H1 (cell line): ENCODE data around the gene CGNL1. TPM values are rescaled to one million over a fixed set of nuclear protein-coding genes. Genes with fewer than 3 reads are reported as not detected.

ENCODE experiments used
- CTCF ChIA-PET: fragments of 300-600 bp; sonication (Branson Sonifier 250); formaldehyde crosslinking; loops from one replicate; lab custom pipeline; 2021; ENCODE audit not compliant: partially characterized antibody; lab: Charles Lee
- POLR2A ChIA-PET: fragments of 300-600 bp; sonication (Branson Sonifier 250); formaldehyde crosslinking; loops from one replicate; lab custom pipeline; 2021; ENCODE audit warnings: inconsistent platforms; ENCODE audit not compliant: partially characterized antibody; lab: Charles Lee
- DNase-seq, 2 experiments: peaks; one replicate each; pipeline versions ENCODE4 v3.0.0 to v3.0.0-alpha.2; 2010 to 2022; ENCODE audit warnings: low spot score in 2 of 2, low read depth in 1 of 2, mixed read lengths in 1 of 2
- FAIRE-seq: peaks from 2 replicates; lab custom pipeline; 2011; peaks lifted over from hg19 to GRCh38; lab: Jason Lieb, UNC
- H2AFZ ChIP-seq: 2 replicates; pipeline ENCODE4 v1.8.1; 2012; ENCODE audit warnings: low read length, inconsistent platforms
- H2AK5ac ChIP-seq: 2 replicates; pipeline ENCODE4 v1.6.1; 2013; ENCODE audit warnings: low read depth, low read length
- H2BK120ac ChIP-seq: replicated peaks from 2 replicates; pipeline ENCODE3; 2013; ENCODE audit warnings: low read depth, low read length, inconsistent platforms
- H2BK12ac ChIP-seq: 2 replicates; pipeline ENCODE4 v1.6.1; 2013; ENCODE audit warnings: low read depth, low read length
- H2BK15ac ChIP-seq: 2 replicates; pipeline ENCODE4 v1.6.1; 2013; ENCODE audit warnings: low read length
- H2BK20ac ChIP-seq: 2 replicates; pipeline ENCODE4 v1.6.1; 2013; ENCODE audit warnings: low read length
- H2BK5ac ChIP-seq: 2 replicates; pipeline ENCODE4 v1.6.1; 2013; ENCODE audit warnings: low read depth, low read length
- H3K14ac ChIP-seq: 2 replicates; pipeline ENCODE4 v1.6.1; 2013; ENCODE audit warnings: inconsistent platforms; ENCODE audit not compliant: insufficient read length
- H3K18ac ChIP-seq: 2 replicates; pipeline ENCODE4 v1.6.1; 2013; ENCODE audit warnings: low read length; ENCODE audit errors: extremely low read depth
- H3K23ac ChIP-seq: 2 replicates; pipeline ENCODE4 v1.6.1; 2013; ENCODE audit warnings: inconsistent platforms; ENCODE audit not compliant: insufficient read length
- H3K23me2 ChIP-seq: 2 replicates; pipeline ENCODE4 v1.6.1; 2013; ENCODE audit warnings: low read depth, low read length
- H3K27ac ChIP-seq: 2 replicates; pipeline ENCODE4 v1.6.1; 2011; ENCODE audit warnings: low read depth, low read length, inconsistent platforms
- H3K27me3 ChIP-seq, 4 experiments: replicated peaks in 1 of 4; 1 replicate in 1 of 4; 2 replicates in 3 of 4; pipeline versions ENCODE4 v1.6.1 to v1.8.1; 2011 to 2013; ENCODE audit warnings: low read length in 3 of 4, mild to moderate bottlenecking in 3 of 4, inconsistent platforms in 2 of 4, mixed read lengths in 2 of 4, moderate library complexity in 1 of 4; ENCODE audit not compliant: control insufficient read depth in 3 of 4, insufficient read depth in 3 of 4; ENCODE audit errors: extremely low read depth in 1 of 4
- H3K36me3 ChIP-seq, 4 experiments: 2 replicates each; pipeline versions ENCODE4 v1.6.1 to v1.8.1; 2011 to 2013; ENCODE audit warnings: mild to moderate bottlenecking in 4 of 4, low read length in 3 of 4, moderate library complexity in 2 of 4, control low read depth in 1 of 4, inconsistent platforms in 1 of 4; ENCODE audit not compliant: insufficient read depth in 4 of 4, control insufficient read depth in 2 of 4
- H3K4ac ChIP-seq: replicated peaks from 2 replicates; pipeline ENCODE3; 2013; ENCODE audit warnings: low read length, low read depth, mixed read lengths, inconsistent platforms; ENCODE audit not compliant: insufficient read length
- H3K4me1 ChIP-seq, 4 experiments: replicated peaks in 1 of 4; 1 replicate in 1 of 4; 2 replicates in 3 of 4; pipeline versions ENCODE4 v1.6.1 to v1.8.1; 2011 to 2013; ENCODE audit warnings: low read length in 3 of 4, inconsistent platforms in 2 of 4, mixed read lengths in 1 of 4; ENCODE audit not compliant: insufficient read depth in 4 of 4, control insufficient read depth in 3 of 4
- H3K4me2 ChIP-seq, 2 experiments: 2 replicates each; pipeline versions ENCODE4 v1.6.1 to v1.8.1; 2011 to 2013; ENCODE audit warnings: low read depth in 2 of 2, low read length in 2 of 2, control low read depth in 1 of 2, inconsistent platforms in 1 of 2, mild to moderate bottlenecking in 1 of 2; ENCODE audit not compliant: insufficient read depth in 1 of 2
- H3K4me3 ChIP-seq, 4 experiments: fragments of 200-600, 300-600 bp in 1 of 4; sonication (generic), shearing (Covaris generic), sonication (Bioruptor Twin) in 1 of 4; 2 replicates each; pipeline versions ENCODE4 v1.5.1 to v1.8.1; 2011 to 2016; ENCODE audit warnings: low read length in 4 of 4, low read depth in 3 of 4, control low read depth in 2 of 4, inconsistent platforms in 2 of 4, mild to moderate bottlenecking in 2 of 4, mixed read lengths in 1 of 4, moderate library complexity in 1 of 4; ENCODE audit not compliant: insufficient read depth in 2 of 4; ENCODE audit errors: extremely low read depth in 1 of 4
- H3K56ac ChIP-seq: replicated peaks from 2 replicates; pipeline ENCODE3; 2013; ENCODE audit warnings: low read depth, mild to moderate bottlenecking, mixed read lengths, low read length, inconsistent platforms; ENCODE audit not compliant: insufficient read length
- H3K79me1 ChIP-seq: 2 replicates; pipeline ENCODE4 v1.6.1; 2013; ENCODE audit warnings: low read depth, low read length, control low read depth
- H3K79me2 ChIP-seq, 2 experiments: 2 replicates each; pipeline versions ENCODE4 v1.6.1 to v1.8.1; 2012 to 2013; ENCODE audit warnings: low read length in 2 of 2, mild to moderate bottlenecking in 2 of 2, inconsistent platforms in 1 of 2; ENCODE audit not compliant: insufficient read depth in 2 of 2, control insufficient read depth in 1 of 2
- H3K9ac ChIP-seq, 4 experiments: replicated peaks in 1 of 4; 1 replicate in 1 of 4; 2 replicates in 3 of 4; pipeline versions ENCODE4 v1.6.1 to v1.8.1; 2011 to 2013; ENCODE audit warnings: low read depth in 3 of 4, low read length in 3 of 4, control low read depth in 2 of 4, mild to moderate bottlenecking in 2 of 4, moderate library complexity in 2 of 4, inconsistent platforms in 1 of 4; ENCODE audit errors: extremely low read depth in 1 of 4
- H3K9me3 ChIP-seq, 2 experiments: 2 replicates each; pipeline versions ENCODE4 v1.6.1 to v1.8.1; 2012 to 2013; ENCODE audit warnings: mild to moderate bottlenecking in 2 of 2, moderate library complexity in 2 of 2, control low read depth in 1 of 2, inconsistent platforms in 1 of 2, low read depth in 1 of 2, low read length in 1 of 2, mixed read lengths in 1 of 2; ENCODE audit not compliant: insufficient read depth in 2 of 2
- H4K20me1 ChIP-seq, 2 experiments: replicated peaks in 1 of 2; 2 replicates each; pipeline versions ENCODE3 to v1.8.1; 2011 to 2013; ENCODE audit warnings: inconsistent platforms in 2 of 2, low read length in 2 of 2, mild to moderate bottlenecking in 1 of 2; ENCODE audit not compliant: insufficient read depth in 2 of 2, control insufficient read depth in 1 of 2
- H4K5ac ChIP-seq: 2 replicates; pipeline ENCODE4 v1.6.1; 2013; ENCODE audit warnings: low read length, low read depth, mixed read lengths, inconsistent platforms; ENCODE audit not compliant: insufficient read length
- H4K8ac ChIP-seq: 2 replicates; pipeline ENCODE4 v1.8.0; 2013; ENCODE audit warnings: mild to moderate bottlenecking, moderate library complexity, low read length, inconsistent platforms; ENCODE audit not compliant: insufficient read depth; ENCODE audit errors: extremely low read depth
- H4K91ac ChIP-seq: replicated peaks from 2 replicates; pipeline ENCODE3; 2013; ENCODE audit warnings: low read length, mixed read lengths, inconsistent platforms; ENCODE audit not compliant: insufficient read length
- ASH2L ChIP-seq: fragments of 200-600, 300-600 bp; sonication (generic); IDR thresholded peaks from one replicate; pipeline ENCODE4 v1.7.1; 2017; ENCODE audit warnings: low read length
- BCL11A ChIP-seq, 2 experiments: IDR thresholded peaks; one replicate each; pipeline ENCODE4 v1.6.1; 2011; ENCODE audit warnings: low read depth in 2 of 2, low read length in 2 of 2, mild to moderate bottlenecking in 2 of 2
- CHD1 ChIP-seq: IDR thresholded peaks from 2 replicates; pipeline ENCODE4 v1.6.1; 2012; ENCODE audit warnings: low read depth, low read length, improper control_type of control experiment
- EGR1 ChIP-seq: IDR thresholded peaks from 2 replicates; pipeline ENCODE4 v1.6.1; 2011; ENCODE audit warnings: low read depth, low read length, borderline replicate concordance
- GABPA ChIP-seq: IDR thresholded peaks from 2 replicates; pipeline ENCODE4 v1.6.1; 2011; ENCODE audit warnings: mild to moderate bottlenecking, low read length, moderate library complexity, borderline replicate concordance; ENCODE audit not compliant: insufficient read depth
- KDM1A ChIP-seq: fragments of 200-600, 300-600 bp; sonication (generic); IDR thresholded peaks from 2 replicates; pipeline ENCODE4 v1.7.1; 2016; ENCODE audit warnings: mild to moderate bottlenecking, low read length, borderline replicate concordance
- NANOG ChIP-seq: IDR thresholded peaks from 2 replicates; pipeline ENCODE4 v1.6.1; 2011; ENCODE audit warnings: low read length, low read depth, mild to moderate bottlenecking, inconsistent platforms; ENCODE audit not compliant: insufficient read depth, poor library complexity, severe bottlenecking
- POLR2AphosphoS5 ChIP-seq: IDR thresholded peaks from 2 replicates; pipeline ENCODE4 v1.6.1; 2011; ENCODE audit warnings: low read depth, low read length
- SAP30 ChIP-seq: fragments of 300-600 bp; sonication (generic); IDR thresholded peaks from 2 replicates; pipeline ENCODE4 v1.7.1; 2012; ENCODE audit warnings: low read length, moderate library complexity, mild to moderate bottlenecking, inconsistent platforms; ENCODE audit not compliant: insufficient read depth, insufficient replicate concordance
- SIRT6 ChIP-seq: IDR thresholded peaks from one replicate; pipeline ENCODE4 v1.7.1; 2012; ENCODE audit warnings: low read length, inconsistent platforms
- SIX5 ChIP-seq: IDR thresholded peaks from 2 replicates; pipeline ENCODE4 v1.6.1; 2011; ENCODE audit warnings: mild to moderate bottlenecking, low read depth, low read length
- SP1 ChIP-seq: IDR thresholded peaks from 2 replicates; pipeline ENCODE4 v1.6.1; 2011; ENCODE audit warnings: low read depth, low read length
- TBP ChIP-seq: IDR thresholded peaks from 2 replicates; pipeline ENCODE4 v1.6.1; 2011; ENCODE audit warnings: low read depth, low read length, improper control_type of control experiment
- TCF12 ChIP-seq: IDR thresholded peaks from 2 replicates; pipeline ENCODE4 v1.6.1; 2011; ENCODE audit warnings: low read depth, mild to moderate bottlenecking, low read length
- TEAD4 ChIP-seq: IDR thresholded peaks from 2 replicates; pipeline ENCODE4 v1.6.1; 2012; ENCODE audit warnings: low read depth, low read length, inconsistent platforms, mixed read lengths
- ZNF274 ChIP-seq: IDR thresholded peaks from 2 replicates; pipeline ENCODE4 v1.7.0; 2012; ENCODE audit warnings: low read length, borderline replicate concordance; ENCODE audit errors: extremely low read depth
- WGBS, 2 experiments: shearing (Covaris generic) in 1 of 2; methylation state at CpG; one replicate each; pipeline versions ENCODE4 v1.1.6 to v1.1.7; 2013 to 2015; ENCODE audit warnings: low lambda C conversion rate in 2 of 2, mixed read lengths in 2 of 2, inconsistent platforms in 1 of 2, low coverage in 1 of 2, missing lambda C conversion rate in 1 of 2; ENCODE audit not compliant: insufficient replicate concordance in 2 of 2, insufficient coverage in 1 of 2, insufficient read length in 1 of 2; ENCODE audit errors: extremely low coverage in 1 of 2, missing lambda C conversion rate in 1 of 2; 5-methylcytosine and 5-hydroxymethylcytosine counted together
- polyA plus RNA-seq, 7 experiments: library from polyadenylated mRNA; depleted of rRNA in 3 of 7; stranded (reverse) in 5 of 7; unstranded in 2 of 7; fragments of >200 nt in 5 of 7; fragments of 200-250 nt in 2 of 7; gene quantifications; 1 replicate in 5 of 7; 2 replicates in 1 of 7; 4 replicates in 1 of 7; pipeline versions ENCODE4 v1.2.1 to v1.2.3, GENCODE V29; 2011 to 2013; ENCODE audit warnings: missing spikeins in 2 of 7, mixed read lengths in 2 of 7
- total RNA-seq: library from RNA; stranded (reverse); fragmentation: NEBNext Ultra II Directional; extraction: Animal tissue kit (Norgen Biotek cat#: 25700); gene quantifications from 2 replicates; pipeline ENCODE4 v1.2.1, GENCODE V29; 2021

Gene CGNL1
- total and polyA plus RNA-seq, 2 of the 8 experiments (the other 6 are each of a cell fraction or from before 2014, with no cell fraction given) = 21.8 to 75.6 TPM

DNA sequence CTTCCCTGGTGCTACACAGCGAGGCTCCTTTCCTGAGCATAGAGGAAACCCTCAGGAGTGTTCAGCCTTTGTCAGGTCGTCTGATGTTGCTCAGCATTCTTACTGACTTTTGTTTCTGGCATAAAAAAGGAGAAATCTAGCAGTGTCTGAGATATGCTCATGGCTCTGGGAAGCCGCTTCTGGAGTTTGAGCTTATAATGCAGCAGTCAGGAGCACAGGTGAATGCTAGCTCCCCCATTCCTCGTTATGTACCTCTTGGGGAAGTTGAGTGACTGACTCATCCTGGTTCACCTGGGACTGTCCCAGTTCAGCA is 166.2 kb downstream of the CGNL1 start:
- Histone ChIP-seq H3K23me2 (no peaks in the 10 kb centered on the region), H4K5ac (no peak overlapping the region), H3K27ac (no peak overlapping the region), H3K14ac (no peak overlapping the region), H3K18ac (no peak overlapping the region), H3K4me1 (no peaks in the 10 kb centered on the region), H2BK20ac (no peak overlapping the region), H2AFZ (no peak overlapping the region), H4K8ac (no peak overlapping the region), H3K4ac (no peak overlapping the region), H3K9me3 (no peaks in the 10 kb centered on the region), H2BK15ac (no peak overlapping the region), H3K79me1 (no peaks in the 10 kb centered on the region; the same call in 1 of the 2 replicates), H2BK120ac (no peak overlapping the region), H2AK5ac (no peak overlapping the region), H4K20me1 (no peaks in the 10 kb centered on the region), H3K79me2 (no peaks in the 10 kb centered on the region), H2BK12ac (no peak overlapping the region), H3K36me3 (peaks cover 17 to 53% (median 28%) of the 10 kb centered on the region in 4 experiments), H2BK5ac (no peak overlapping the region), H3K56ac (no peak overlapping the region), H3K27me3 (no peaks in the 10 kb centered on the region), H4K91ac (no peak overlapping the region), H3K23ac (no peak overlapping the region), H3K9ac (no peak overlapping the region), H3K4me2 (no peak overlapping the region), H3K4me3 (no peak overlapping the region)
- DNase-seq (no peak), FAIRE-seq (no peak)
- WGBS, 2 experiments = 58% methylated on average over 4 of the region's 4 CpGs; no CpG with 5 or more reads in 1 of the 2 experiments
- ChIA-PET POLR2A (no interaction called here), CTCF (interaction anchor here (0.6 to 9.9 kb wide), 44 partner anchors 8 to 1051 kb away, joined by 3 to 181 read pairs (median 5); partner anchors contain the start of genes CGNL1 and POLR2M)
- TF ChIP-seq NANOG = no peak
- no peak for TF ChIP-seq KDM1A
- no peak for TF ChIP-seq TBP
- TF ChIP-seq BCL11A (IDR thresholded peaks at IDR 0.05; ENCODE audit: low read depth in 2 of 2, low read length in 2 of 2) = no peak
- TF ChIP-seq CHD1 = no peak
- no peak for TF ChIP-seq EGR1
- no peak for TF ChIP-seq ASH2L
- TF ChIP-seq SIX5 = no peak
- TF ChIP-seq GABPA = no peak
- no peak for TF ChIP-seq SAP30
- TF ChIP-seq SIRT6 = no peak
- no peak for TF ChIP-seq SP1
- no peak for TF ChIP-seq TCF12
- TF ChIP-seq POLR2AphosphoS5 = no peak
- no peak for TF ChIP-seq ZNF274
- no peak for TF ChIP-seq TEAD4
